CD4-positive, alpha-beta T cell treated with Interleukin-4 for 4 hours (primary cell): ENCODE measurements around the gene MYRF.

Experiments
- DNase-seq: peaks from one replicate; pipeline ENCODE4 v3.0.0-alpha.2; 2020

MYRF gene

DNA sequence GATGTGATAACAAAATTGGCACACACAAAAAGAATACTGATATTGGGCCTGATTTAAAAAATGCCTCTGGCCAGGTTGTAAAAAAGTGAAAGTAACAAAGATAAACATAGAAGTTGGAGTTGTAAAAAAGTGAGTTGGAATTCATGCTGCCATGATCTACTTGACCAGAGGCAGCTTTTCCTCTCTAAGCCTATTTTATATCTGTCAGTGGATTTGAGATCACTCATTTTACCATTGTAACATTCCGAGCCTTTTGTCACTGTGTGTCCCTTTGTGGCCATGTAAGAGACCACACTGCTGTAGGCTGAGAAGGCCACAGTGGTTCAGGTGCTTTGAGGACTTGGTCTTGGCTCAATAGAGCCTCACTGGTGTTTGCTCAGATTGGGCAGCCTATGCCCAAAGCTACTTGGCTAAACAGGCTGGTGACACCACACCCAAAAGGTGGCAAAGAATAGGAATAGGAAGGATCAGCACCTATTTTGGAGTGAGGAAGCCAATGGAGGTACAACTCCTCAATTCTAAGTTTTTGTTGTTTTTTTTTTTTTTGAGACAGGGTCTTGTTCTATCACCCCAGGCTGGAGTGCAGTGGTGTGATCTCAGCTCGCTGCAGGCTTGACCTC is 47.3 kb downstream of the MYRF start:
- DNase-seq, result no peak

DNA sequence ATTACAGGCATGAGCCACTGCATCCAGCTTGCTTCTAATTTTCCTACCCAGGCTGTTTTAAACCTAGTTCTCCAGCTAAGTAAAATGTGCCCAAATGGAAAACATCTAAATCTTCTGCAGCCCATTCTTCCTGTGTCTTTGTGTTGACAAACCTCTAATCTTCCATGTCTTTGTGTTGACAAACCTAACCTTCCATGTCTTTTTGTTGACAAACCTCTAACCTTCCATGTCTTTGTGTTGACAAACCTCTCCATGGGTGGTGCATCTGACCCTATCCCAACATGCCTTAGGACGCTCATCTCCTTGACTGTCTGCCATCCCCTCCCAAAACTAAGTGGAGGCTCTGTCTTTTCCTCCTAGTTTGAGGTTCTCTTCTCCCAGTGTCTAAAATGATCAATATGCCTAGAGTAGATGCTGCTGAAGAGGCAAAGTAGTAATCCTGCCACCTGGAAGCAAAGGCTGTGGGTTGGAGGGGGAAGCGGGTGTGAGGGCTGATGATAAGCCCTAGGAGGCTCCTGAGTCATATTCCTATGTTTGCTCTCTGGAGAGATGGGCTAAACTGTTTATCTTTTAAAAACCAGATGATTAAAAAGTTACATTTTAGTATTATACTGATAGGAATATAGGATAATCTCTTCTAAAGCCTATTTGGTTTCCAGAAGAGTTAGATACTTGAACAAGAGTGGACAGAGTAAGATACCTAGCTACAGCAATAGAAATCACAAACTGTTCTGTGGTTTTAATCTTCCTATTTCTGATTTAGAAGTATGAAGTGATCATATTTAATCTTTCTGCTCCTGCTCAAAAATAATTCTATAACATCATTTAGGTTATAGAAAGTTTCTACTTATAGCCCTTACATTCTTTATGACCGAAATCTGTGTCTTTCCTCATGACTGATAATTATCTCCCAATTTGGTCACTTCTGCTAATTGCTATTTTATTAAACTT is 48.2 kb downstream of the MYRF start:
- DNase-seq, result no peak

DNA sequence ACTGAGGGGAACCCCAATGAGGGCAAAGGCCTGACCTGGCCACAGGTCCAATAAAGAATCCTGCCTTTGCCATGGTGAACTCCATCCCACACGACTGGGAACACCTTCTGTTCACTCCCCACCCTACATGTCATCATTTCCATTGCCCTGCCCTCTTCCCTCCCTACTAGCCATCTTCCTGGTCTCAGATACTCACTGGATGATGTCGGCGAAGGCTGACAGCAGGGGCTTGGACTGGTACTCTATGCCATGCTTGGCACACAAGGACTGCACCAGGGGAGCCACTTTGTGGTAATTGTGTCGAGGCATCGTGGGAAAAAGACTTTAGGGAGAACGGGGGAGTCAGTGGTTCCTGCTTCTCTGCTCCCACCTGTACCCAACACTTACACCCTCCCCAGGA is 50.2 kb downstream of the MYRF start:
- DNase-seq, result no peak

DNA sequence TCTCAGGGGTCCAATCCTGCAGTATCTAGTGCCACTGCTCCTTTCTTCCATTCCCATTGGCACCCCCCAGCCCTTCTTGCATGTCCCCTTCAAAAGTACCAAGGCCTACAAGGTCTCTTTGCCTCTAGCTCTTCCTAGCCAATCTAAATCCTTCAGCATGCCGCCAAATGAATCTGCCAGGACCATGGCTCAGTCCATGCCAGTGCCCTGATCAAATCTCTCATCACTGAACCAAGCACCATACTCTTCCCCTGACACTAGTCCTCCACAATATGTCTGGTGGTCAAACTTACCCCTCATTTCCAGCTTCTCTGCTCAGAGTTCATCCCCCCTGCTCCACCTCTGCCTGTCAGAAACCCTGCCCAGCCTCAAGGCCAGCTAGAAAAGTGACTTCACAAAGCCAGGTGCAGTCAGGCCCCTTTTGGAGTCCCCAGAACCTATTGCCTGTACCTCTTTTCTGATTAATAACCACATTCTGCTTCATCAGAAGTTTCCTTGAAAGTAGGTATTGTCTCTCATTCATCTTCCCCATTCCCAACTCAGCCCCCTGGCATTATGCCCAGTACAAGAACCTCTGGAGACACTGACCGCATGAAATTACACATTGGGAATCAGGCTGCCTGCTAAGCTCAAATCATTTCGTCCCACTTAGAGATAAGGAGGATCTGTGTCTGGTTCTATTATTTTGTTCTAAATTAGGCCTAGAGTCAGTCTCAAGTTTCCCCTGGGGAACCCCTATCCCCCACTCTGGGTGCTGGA is 51.6 kb downstream of the MYRF start:
- no peak for DNase-seq

DNA sequence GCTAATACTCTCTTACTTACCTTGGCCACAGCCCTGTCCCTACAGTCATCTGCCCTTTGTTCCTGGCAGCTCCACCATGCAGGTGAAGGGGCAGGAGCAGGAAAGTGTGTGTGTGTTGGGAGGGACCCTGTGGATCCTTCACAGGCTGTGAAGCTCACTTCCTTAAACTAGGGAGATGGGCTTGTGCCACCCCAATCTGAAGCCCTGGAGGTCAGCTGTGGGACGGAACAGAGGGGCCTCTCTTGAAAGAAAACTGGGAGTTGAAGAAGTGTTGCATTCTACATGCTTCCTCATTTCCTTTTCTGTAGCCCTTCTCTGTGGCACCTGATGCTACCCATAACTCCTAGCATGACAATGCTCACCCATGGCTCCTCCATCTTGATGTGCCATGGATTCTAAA is 52.7 kb downstream of the MYRF start:
- no peak for DNase-seq

DNA sequence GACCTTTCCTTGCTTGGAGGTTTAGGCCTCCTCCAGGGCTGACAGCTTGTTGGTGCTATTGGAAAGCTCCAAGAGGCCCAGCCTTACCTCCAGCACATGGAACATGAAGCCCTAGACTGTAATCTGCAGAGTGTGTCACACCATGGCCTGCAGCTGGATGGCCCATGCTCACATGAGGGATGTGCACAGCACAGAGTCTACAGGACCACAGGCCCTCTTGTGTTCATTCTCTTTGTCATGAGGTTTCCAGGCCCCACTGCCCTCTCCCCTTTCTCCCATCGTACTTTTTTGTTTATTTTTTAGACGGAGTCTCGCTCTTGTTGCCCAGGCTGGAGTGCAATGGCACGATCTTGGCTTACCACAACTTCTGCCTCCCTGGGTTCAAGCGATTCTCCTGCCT is 54.3 kb downstream of the MYRF start:
- no peak for DNase-seq

DNA sequence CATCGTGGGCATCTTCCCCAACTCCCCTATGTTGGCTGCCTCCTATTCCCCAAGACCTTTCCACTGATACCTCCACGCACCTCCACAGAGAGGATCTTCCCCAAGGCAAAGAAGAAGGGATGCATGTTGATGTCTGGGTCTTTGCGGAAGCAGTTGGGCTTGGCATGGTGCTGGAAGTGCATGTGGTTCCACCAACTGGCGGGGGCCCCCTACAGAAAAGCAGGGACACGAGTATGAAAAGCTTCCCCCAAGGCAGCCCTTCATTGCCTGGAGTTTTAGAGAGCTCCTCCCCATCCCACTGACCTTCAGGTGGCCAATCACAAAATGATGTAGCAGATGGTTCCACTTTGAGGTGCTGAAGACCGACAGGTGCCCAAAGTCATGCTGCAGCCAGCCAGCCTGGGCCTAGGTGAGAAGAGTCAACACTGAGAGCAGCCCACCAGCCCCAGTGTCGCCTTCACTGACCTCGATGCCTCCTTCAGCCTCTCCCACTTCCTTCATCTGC is 58.3 kb downstream of the MYRF start:
- no peak for DNase-seq

DNA sequence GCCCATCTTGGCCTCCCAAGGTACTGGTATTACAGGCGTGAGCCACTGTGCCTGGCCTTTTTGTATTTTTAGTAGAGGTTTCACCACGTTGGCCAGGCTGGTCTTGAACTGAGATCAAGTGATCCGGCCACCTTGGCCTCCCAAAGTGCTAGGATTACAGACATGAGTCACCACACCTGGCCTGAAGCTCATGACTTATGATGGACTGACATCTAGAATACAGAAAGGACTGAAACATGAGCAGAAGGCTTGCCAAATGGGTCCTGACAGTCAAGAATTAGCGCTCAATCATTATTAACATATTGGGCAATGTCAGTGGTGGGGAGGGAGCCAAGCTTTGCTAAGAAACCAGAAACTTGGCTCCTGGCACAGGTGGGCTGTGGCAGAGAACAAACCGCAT is 59.4 kb downstream of the MYRF start:
- DNase-seq, result no peak

DNA sequence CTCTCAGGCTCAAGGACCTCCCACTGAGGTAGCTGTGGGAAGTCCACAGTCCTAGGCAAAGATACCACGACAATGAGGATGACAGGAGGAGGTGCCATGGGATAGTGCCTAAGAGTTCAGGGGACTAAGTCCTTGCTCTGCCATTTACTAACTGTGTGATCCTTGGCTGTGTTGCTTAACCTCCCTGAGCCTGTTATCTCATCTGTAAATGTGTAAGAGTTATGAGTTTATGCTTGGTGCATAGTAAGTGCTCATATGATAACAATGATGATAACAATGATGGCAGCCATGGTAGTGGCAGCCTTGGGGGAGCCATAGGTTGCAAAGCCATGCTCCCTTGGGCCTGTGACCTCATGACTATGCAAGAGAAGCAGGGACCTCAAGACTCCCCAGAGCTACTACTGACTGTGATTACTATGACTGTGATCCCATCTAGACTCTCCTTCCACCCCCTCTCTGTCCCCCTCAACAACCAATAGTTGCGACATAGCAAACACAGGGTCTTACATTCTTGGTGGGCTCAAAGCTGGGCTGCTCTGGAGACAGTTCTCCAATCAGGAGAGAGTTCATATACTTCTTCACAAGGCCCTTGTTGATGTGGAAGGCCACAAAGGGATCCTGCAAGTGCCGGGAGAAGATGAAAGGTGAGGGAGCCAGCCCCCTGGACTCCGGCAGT is 60.4 kb downstream of the MYRF start:
- no peak for DNase-seq

DNA sequence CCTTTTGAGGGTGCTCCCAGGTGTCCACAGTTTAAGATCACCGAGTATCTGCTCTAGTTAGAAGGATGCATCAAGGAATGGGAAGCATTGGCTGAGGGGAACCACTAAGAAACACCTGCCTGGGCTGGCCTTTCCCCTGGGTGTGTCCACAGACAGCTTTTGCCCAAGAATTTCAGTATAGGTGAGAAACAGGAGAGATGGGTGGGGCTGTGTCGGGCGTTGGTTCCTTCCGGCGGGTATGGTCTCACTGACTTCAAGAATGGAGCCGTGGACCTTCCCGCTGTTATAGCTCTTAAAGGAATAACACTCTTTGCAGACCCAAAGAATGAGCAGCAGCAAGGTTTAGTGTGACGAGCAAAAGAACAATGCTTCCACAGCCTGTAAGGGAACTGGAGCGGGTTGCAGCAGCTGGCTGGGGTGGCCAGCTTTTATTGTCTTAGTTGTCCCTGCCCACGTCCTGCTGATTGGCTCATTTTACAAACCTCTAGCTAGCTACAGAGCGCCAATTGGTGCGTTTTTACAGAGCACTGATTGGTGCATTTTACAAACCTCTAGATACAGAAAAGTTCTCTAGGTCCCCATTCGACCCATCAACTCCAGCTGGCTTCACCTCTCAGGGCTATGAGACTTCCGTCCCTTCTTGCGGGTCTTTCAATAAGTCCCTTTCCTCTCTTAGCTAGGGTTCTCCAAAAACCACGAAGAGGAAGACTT is 62.0 kb downstream of the MYRF start:
- DNase-seq, result no peak

DNA sequence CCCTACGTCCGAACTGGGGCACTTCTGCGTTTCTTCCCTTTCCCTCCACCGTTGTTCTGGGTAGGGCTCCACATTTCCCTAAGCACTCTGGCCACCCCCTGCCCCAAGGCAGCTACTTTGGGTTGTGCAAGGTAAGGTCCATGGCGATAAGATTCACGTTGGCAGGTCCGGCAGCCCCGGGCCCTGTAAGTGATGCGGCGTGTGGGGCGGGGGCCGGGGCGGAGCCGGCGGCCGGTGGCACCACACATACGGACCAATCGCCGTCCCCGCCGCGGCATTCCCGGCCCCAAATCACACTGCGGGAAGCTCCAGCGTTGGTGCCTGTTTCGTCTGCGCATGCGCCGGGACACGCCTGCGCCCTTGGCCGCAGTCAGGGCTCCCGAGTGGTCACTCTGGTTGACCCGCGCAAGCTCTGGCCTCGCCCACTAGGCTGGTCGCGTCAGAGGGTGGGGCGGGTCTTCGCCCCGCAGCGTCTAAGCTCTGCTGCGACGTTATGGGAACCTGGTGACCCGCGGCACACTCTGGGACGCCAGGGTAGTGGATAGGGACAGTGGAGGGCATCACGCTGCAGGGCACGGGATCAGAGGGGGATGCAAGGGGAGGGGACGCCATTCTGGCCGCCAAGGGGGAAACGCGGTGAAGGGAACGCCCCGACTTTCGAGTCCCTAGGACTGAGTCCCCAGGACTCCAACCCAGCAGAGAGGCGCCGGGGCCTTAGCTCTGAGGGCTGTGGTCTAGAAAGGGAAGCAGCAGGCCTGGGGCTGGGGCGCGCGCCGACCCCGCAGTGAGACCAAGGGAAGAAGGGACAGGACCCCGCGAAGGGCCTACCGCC is 62.7 kb downstream of the MYRF start:
- peak; percentile 29 for DNase-seq

DNA sequence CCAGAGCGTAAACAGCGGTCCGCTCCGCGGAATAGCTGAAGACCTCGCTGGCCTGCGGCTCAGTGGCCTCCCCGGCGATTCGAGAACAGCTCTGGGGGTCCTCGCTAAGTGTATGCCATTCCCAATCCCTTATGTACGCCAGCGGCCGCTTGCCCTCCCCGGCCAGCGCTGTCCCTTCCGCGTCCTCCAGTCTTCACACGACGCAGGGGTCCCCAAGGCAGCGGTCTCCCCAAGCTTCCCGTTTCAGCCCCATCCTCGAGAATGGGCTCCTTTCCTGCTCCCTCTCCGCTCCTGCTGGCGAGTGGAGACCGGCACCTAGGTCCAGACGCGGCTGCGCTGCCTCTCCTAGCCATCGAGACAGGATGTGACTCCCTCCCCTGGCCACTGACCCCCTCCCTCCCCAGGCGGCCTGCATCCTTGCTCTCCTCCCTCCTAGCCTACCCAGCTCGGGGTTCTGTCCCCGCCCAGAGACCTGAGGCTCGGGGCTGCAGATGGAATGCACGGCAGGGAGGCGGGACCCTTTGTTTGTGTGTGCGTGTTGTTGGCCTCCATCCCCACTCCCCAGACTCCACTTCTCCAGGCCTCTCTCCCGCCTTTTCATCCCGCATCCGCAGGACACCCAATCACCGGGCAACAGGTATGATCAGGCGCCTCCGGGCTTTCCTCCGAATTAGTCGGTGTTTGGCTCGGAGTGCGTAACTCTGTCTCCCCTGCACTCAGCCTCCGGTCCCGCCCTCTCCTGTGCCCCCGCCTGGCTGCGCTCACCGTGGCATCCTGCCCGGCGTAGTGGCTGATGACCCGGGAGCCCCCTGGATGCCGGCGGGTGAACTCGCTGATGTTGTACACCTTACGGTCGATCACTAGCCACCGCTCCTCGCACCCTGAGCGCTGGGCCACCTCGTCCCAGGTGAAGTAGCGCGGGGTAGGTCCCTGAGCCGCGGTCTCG is 63.6 kb downstream of the MYRF start:
- DNase-seq, result peak; percentile 35

DNA sequence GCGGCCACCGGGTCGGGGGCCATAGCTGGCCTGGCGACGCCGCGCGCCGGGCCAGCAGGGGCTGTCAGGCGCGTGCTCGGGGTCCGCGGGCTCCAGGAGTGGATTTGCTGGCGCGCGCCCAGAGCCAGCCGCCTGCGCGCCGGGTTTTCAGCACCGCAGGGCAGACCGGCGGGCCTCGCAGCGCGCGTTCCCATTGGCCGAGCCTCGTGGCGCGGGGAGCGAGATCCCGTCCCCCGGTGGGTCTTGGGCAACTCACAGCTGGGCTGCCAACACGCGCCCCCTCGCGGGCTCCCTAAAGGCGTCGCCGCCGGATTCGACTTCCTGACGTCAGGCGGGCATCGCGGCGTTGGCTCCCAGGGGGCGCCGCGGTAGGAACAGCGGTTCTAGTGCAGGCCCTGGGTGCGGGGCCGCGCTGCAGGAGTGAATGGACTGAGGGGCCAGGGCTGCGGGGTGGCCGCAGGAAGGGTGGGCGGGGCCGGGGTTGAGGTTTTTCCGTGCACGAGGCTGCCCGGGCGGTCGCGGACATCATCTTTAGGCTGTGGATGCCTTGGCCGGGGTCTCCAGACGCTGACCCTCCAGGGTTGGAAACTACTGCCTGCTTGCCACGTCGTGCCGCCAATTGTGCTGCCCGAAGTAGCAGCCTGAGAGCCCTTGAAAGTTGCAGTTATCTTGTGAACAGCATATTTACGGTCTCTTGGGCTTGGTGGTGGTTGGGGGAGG is 64.5 kb downstream of the MYRF start, which contains the start of gene FADS1:
TSS of gene FADS1 (minus strand) at position 268 of the 720 bp plus-strand sequence. CDS start at position 194, 74 bp downstream.
- DNase-seq, result peak; percentile 58

DNA sequence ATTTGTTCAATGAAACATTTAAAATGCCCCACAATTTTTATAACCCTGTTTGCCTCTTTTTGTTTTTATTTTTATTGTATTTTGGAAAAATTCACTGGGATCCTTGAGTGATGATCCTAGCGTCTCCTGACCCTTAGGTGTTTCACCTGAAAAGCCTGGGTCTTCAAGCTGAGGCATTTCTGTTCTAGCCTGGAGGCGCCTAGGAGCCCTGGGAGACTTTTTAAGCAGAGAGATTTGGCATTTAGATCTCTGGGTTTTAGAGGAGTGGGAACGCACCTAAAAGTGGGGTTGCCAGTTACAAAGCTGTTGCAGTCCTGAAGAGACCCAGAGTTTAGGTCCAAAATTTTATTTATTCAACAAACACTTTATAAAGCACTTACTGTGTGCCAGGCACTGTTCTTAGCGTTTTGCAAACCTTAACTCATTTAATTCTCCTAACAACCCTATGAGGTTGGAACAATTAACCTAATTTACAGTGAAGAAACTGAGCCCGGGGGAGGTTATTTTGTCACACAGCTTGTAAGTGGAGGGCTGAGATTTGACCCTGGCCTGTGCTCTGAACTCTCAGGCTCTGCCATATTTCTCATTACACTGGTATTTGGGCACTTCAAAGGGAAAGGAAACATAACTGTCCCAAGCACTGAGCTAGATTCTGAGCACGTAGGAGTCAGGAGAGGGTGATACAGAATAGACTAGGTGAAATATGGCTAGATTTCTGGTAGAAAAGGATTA is 65.2 kb downstream of the MYRF start:
- DNase-seq, result no peak

DNA sequence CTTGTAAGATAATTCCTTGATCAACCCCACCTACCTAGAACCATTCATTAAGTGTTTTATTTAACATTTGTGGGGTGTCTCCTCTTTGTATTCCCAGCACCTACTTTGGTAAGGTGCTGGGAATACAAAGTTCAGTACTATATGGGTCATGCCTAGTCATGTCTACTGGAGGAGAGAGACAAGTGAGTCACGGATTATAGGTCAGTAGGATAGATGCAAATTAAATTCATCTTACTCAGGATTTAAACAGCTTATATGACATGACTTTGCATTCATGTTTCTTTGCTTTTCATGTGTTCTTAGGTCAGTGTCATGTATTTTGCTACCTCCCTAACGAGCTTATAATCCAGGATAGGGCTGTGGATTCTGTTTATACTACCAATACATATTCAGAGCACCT is 67.7 kb downstream of the MYRF start:
- DNase-seq, result no peak

DNA sequence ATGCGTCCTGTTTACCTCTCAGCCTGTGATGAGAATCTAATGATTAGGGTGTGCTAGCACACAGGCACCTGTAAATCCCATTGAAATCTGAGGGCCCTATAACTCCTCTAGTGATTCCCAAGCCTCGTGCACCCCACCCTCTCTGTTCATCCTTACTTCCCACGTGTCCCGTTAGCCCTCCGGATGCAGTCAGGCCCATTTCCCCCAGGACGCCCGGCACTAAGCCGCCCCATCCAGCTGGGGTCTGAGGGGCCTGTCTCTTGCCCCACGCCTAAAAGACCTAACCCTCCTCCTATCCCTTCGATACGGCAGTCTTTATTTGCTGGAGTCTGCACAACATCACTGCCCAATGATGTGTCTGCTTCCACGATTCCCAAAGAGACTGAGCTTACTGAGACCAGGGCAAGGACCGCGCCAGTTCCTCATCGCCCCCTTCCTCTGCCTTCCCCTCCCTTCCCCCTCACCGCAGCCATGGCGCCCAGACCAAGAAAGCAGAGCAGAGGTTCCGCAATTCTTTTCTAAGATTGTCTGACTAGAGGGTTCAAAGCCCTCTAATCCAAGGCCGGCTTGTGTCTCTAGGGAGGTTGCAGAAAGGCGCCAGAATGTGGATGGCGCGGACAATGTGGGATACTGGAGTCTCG is 74.6 kb downstream of the MYRF start:
- DNase-seq, result no peak

DNA sequence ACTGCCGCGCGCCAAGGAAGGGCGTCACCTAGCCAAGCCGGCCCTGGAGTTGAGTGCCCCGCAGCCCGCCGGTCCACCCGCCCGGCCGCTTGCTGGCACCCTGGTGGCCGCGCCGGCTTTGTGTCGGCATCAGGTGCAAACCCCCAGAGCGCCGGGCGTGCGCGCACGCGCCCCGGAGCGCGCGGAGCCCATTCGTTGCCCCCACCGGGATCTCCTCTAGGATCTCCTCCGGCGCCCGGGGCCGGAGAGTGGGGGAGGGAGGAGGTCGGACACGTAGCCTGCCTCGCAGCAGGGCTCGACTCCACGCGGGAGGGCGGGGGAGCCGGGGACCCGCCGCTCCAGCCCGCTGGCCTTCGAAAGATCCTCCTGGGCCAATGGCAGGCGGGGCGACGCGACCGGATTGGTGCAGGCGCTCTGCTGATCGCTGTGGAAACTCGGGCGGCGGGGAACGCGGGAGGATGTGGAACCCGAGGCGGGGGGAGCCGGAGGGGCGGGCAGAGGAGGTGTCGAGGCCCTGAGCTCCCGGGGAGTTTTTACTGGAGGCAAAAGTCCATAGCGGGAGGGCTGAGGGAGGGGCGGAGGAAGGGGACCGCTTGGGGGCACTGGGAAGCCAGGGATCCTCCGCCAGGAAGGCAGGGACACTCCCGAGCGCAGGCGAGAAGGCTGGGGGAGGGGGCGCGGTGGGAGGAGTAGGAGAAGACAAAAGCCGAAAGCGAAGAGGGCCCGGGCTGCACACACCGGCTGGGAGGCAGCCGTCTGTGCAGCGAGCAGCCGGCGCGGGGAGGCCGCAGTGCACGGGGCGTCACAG is 75.3 kb downstream of the MYRF start, which contains the start of gene FADS2:
TSS of gene FADS2 (plus strand) at position 730 of the 808 bp plus-strand sequence. CDS start 91 bp downstream, outside the sequence.
- DNase-seq, result peak; percentile 33
